ENCODE data around the gene RNF39.

Gene RNF39

DNA sequence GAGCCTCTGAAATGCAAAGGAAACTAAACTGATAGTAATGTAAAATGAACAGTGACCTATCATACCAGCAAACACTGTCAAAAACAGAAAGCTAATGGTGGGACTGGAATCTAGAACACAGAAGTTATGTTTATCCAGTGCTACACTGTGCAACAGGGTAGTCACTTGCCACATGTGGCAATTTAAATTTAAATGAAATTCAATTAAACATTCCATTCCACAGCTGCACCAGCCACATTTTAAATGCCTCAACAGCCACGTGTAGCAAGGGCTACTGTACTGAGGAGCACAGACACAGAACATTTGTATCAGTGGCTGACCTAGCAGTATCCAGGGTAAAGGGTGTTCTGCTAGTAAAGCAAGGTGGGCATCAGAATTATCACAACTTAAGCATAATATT, 20.1 kb downstream of the RNF39 start:
- TF ChIP-seq, protein P1, sequence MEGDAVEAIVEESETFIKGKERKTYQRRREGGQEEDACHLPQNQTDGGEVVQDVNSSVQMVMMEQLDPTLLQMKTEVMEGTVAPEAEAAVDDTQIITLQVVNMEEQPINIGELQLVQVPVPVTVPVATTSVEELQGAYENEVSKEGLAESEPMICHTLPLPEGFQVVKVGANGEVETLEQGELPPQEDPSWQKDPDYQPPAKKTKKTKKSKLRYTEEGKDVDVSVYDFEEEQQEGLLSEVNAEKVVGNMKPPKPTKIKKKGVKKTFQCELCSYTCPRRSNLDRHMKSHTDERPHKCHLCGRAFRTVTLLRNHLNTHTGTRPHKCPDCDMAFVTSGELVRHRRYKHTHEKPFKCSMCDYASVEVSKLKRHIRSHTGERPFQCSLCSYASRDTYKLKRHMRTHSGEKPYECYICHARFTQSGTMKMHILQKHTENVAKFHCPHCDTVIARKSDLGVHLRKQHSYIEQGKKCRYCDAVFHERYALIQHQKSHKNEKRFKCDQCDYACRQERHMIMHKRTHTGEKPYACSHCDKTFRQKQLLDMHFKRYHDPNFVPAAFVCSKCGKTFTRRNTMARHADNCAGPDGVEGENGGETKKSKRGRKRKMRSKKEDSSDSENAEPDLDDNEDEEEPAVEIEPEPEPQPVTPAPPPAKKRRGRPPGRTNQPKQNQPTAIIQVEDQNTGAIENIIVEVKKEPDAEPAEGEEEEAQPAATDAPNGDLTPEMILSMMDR (IDR thresholded peaks at IDR 0.05; ENCODE audit: borderline replicate concordance, insufficient read depth, low read depth, low read length), result no peak
- no peak overlapping the region for H3K4me3 ChIP-seq (ENCODE audit: low read depth, low read length)

DNA sequence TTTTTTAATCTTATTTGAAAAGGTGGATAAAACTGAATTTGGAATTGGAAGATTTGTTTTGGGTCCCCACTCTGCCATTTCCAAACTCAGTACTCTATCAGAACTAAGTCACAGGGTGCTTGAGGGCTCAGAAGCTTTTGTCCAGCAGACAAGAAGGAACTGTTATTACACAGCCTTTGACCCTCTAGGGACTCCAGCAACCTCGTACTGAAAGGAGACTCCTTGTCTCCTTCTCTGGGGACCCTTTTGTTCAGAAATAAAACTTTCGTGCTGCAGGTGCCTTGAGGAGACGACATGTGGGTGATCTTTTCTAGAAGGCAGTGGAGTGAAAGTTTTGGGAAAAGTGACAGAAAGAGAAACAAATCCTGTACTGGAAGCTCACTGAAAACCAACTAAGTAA, 21.9 kb downstream of the RNF39 start:
- no peak overlapping the region for H3K4me3 ChIP-seq (ENCODE audit: low read depth, low read length)
- TF ChIP-seq, protein P1 (IDR thresholded peaks at IDR 0.05; ENCODE audit: borderline replicate concordance, insufficient read depth, low read depth, low read length), result no peak

DNA sequence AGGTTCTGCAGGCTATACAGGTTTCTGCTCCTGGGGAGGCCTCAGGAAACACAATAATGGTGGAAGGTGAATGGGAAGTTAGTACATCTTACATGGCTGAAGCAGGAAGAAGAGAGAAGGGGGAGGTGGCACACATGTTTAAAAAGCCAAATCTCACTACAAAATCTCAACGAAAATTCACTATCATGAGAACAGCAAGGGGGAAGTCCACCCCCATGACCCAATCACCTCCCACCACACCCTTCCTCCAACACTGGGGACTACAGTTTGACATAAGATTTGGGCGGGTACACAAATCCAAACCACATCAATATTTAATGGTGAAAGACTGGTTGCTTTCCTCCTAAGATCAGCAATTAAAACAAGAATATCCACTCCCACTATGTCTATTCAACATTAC, 28.3 kb downstream of the RNF39 start:
- H3K4me3 ChIP-seq (ENCODE audit: low read depth, low read length), result no peak overlapping the region
- TF ChIP-seq, protein P1 (IDR thresholded peaks at IDR 0.05; ENCODE audit: borderline replicate concordance, insufficient read depth, low read depth, low read length), result no peak

DNA sequence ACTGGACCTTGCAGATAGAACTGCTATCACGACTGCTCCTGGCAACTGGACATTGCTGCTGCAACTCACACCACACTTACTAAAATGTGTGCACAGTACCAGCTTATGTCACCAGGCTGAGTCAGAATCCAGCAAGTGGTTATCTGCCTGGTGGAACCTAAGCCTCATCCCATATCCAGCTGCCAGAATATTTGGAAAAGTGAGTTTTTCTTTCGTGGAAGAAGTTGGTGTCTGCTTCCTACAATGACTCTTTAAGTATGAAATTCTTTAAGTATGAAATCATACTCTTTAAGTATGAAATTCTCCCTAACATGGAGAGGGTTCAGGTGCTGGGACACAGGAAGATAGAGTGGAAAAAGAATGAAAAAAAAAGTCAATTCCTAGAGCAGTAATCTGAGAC, 30.9 kb downstream of the RNF39 start:
- TF ChIP-seq, protein P1 (IDR thresholded peaks at IDR 0.05; ENCODE audit: borderline replicate concordance, insufficient read depth, low read depth, low read length), result no peak
- no peak overlapping the region for H3K4me3 ChIP-seq (ENCODE audit: low read depth, low read length)

DNA sequence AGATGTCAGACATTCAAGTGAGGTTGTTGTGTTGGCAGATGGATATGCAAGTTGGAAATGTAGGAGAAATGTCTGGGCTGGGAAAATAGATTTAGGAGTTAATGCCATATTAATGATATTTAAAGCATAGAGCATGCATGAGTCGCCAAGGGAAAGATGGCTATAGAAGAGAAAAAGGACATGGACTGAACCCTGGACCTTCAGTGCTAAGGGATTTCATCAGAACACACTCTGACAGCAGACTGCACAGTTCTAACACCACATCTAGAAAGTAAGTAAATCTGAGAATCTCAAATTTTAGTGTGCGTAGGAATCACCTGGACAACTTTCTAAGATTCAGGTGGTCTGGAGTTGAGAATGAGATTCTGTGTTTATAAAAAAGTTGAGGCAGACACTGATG, 31.8 kb downstream of the RNF39 start:
- TF ChIP-seq, protein P1 (IDR thresholded peaks at IDR 0.05; ENCODE audit: borderline replicate concordance, insufficient read depth, low read depth, low read length), result no peak

DNA sequence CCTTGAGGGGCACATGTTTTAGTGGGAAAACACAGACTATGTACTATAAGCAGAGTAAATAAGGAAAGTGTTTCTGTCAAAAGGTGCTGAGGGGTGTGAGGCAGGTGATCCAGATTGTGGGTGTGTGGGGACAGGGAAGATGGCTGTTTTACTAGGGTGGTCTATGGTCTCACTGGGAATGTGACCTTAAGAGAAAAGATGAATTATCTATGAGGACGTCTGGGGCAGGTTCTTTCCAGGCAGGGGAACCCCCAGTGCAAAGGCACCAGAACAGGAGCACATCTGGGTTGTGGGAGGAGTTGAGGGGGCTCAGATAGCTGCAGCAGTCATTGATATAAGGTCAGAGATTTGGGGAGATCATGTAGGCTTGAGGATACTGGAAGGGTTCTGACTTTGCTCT, 32.7 kb downstream of the RNF39 start:
- TF ChIP-seq, protein P1 (IDR thresholded peaks at IDR 0.05; ENCODE audit: borderline replicate concordance, insufficient read depth, low read depth, low read length), result no peak
- H3K4me3 ChIP-seq (ENCODE audit: low read depth, low read length), result no peak overlapping the region

More for the DNA sequence above, 31.8 kb downstream of the RNF39 start:
- no peak overlapping the region for H3K4me3 ChIP-seq (ENCODE audit: low read depth, low read length)

DNA sequence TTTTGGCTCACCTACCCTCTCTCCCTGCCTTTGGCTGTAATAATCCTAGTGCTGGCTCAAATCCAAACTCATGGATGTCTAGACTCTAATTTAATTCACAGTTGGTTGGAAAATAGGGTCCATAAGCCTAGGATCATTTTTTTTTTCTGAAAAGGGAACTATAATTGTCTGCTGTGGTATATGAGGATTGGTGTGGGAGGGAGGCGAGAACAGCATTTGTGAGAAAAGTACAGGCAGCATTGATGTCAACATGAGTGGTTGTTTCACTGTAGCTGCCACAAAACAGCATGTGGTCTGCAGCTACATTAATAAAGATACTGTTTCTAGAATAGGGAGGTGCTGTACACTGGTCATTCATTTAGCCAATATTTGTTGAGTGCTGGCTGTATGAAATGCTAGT, 33.1 kb downstream of the RNF39 start:
- no peak overlapping the region for H3K4me3 ChIP-seq (ENCODE audit: low read depth, low read length)
- TF ChIP-seq, protein P1 (IDR thresholded peaks at IDR 0.05; ENCODE audit: borderline replicate concordance, insufficient read depth, low read depth, low read length), result no peak

Data from GM12875 (cell line).